Stimulated activated naive CD8-positive, alpha-beta T cell treated with anti-CD3 and anti-CD28 coated beads, Interleukin-15, Interleukin-2, amounts not matched to agents 100 ng/mL and 50 ng/mL, for 24 hours (primary cell): ENCODE measurements around the gene SMCO4.

Source experiments
- H3K27ac Mint-ChIP-seq: one replicate; pipeline ENCODE4 v1.8.0; 2021; ENCODE audit warnings: mild to moderate bottlenecking, mixed read lengths
- H3K27me3 Mint-ChIP-seq: one replicate; pipeline ENCODE4 v1.8.0; 2021; ENCODE audit warnings: mixed read lengths
- H3K36me3 Mint-ChIP-seq: one replicate; pipeline ENCODE4 v1.8.0; 2021; ENCODE audit warnings: low read depth, mixed read lengths
- H3K4me1 Mint-ChIP-seq: one replicate; pipeline ENCODE4 v1.8.0; 2021; ENCODE audit warnings: low read depth, mixed read lengths
- H3K4me3 Mint-ChIP-seq: one replicate; pipeline ENCODE4 v1.8.0; 2021; ENCODE audit warnings: mild to moderate bottlenecking, mixed read lengths
- H3K9me3 Mint-ChIP-seq: one replicate; pipeline ENCODE4 v1.8.0; 2021; ENCODE audit warnings: mixed read lengths

SMCO4 gene

DNA sequence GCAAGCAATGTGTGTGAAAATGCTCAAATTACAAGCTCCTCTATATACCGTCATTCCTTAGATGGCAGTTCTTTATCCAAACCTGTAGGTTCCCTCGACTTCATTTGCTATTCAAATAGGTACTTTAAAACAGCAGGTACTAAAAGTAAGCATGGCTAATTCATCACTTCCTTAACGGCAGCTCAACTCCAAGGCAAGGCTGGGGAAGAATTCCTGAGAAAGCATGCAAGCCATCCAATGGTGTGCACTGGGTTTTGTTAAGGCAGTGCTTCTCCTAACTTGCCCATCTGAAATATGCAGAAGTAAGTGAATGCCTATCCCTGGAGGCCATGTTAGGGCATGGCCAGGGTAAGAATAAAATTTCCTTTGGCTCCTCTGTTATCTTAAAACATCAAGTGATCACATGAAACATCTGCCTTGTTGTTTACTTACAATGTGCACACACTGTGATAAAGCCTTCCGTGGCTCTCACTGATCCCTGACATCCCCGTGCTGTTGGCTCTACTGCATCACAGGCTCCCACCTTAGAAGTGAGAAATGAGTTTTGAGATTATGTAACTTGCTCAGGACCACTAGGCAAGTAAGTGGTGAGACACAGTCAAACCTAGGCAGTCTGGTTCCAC lies 52.1 kb downstream of the SMCO4 start:
- H3K4me3 Mint-ChIP-seq = no peak overlapping the region
- H3K27ac Mint-ChIP-seq = no peak overlapping the region
- no peaks in the 10 kb centered on the region for H3K4me1 Mint-ChIP-seq
- H3K9me3 Mint-ChIP-seq = no peaks in the 10 kb centered on the region
- no peaks in the 10 kb centered on the region for H3K36me3 Mint-ChIP-seq
- H3K27me3 Mint-ChIP-seq = no peaks in the 10 kb centered on the region

DNA sequence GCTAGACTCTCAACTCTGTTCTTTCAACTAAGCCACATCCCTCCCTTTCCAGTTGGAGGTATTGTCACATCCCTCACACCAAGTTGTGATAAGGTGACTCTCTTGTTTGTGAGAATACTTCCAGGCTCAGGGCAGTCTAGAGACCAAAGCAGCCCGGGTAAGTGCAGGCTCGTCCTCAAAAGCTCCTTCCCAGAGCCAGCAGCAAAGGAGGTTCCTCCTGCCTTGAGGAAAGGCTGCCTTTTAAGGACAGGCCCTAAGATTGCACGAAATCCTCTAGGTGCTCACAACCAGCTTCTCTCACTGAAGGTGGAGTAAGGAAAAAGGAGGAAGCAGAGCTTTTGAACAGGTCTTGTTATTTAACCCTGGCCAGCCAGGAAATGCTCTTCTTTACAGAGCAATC lies 53.4 kb downstream of the SMCO4 start:
- Mint-ChIP-seq H3K27ac (no peak overlapping the region), H3K27me3 (no peaks in the 10 kb centered on the region), H3K4me3 (no peak overlapping the region), H3K36me3 (no peaks in the 10 kb centered on the region), H3K9me3 (no peaks in the 10 kb centered on the region), H3K4me1 (no peaks in the 10 kb centered on the region)

DNA sequence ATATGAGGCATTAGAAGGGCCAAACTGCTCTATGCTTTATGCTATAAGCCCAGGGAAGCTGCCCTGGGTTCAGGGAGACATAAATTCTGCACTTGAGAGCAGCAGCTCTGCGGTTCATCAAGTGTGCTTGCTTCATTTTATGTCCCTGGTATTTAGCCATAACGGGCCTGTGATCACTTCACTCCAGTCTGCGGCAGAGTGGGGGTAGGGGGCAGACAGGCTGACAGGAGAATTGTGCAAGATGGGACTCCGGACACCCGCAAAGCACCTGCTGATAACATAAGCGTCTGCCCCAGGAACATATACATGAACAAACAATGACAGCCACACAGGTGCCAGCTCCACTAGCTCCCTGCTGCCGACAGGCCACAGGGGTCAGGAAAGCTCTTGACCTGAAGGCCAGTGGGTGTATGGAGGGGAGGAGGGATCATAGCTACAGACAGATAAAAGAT lies 56.1 kb downstream of the SMCO4 start:
- no peaks in the 10 kb centered on the region for H3K36me3 Mint-ChIP-seq
- no peaks in the 10 kb centered on the region for H3K9me3 Mint-ChIP-seq
- no peaks in the 10 kb centered on the region for H3K27me3 Mint-ChIP-seq
- H3K4me1 Mint-ChIP-seq = no peaks in the 10 kb centered on the region
- no peak overlapping the region for H3K27ac Mint-ChIP-seq
- H3K4me3 Mint-ChIP-seq = no peak overlapping the region

DNA sequence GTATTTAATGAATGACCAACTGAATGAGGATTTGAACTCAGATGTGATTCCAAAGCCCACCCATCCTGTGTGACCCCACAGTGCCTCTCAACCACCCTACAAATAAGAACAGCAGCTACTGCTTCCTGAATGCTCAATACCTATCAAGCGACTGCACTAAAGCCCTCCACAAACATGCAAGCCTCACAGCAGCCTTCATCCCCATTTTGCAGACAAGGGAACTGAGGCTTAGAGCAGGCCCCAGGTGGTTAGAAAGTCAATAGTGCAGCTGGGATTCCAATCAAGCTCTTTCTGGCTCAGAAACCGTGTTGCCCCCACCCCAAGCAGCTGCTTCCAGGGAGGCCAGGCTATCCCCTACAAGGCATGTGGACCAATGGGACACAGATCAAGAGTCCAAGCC lies 57.2 kb downstream of the SMCO4 start:
- H3K36me3 Mint-ChIP-seq = no peaks in the 10 kb centered on the region
- no peaks in the 10 kb centered on the region for H3K9me3 Mint-ChIP-seq
- no peak overlapping the region for H3K27ac Mint-ChIP-seq
- no peak overlapping the region for H3K4me3 Mint-ChIP-seq
- no peaks in the 10 kb centered on the region for H3K4me1 Mint-ChIP-seq
- H3K27me3 Mint-ChIP-seq = no peaks in the 10 kb centered on the region

DNA sequence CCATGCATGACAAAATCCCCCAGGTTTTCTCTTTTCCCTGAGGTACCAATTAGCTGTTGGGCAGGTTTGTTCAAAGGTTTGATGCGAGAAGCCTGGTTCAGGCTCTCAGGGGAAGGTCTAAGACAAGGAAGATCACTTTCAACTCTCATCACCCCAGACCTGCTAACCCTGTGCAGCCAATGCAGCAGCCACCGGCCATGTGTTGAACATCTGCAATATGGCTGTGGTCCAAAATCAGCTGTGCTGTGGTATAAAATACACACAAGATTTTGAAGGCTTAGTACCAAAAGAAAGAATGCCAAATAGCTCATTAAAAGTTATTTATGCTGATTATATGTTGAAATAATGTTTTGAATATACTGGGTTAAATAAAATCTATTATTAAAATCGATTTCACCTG lies 58.5 kb downstream of the SMCO4 start:
- no peaks in the 10 kb centered on the region for H3K9me3 Mint-ChIP-seq
- H3K4me3 Mint-ChIP-seq = no peak overlapping the region
- H3K36me3 Mint-ChIP-seq = no peaks in the 10 kb centered on the region
- no peaks in the 10 kb centered on the region for H3K27me3 Mint-ChIP-seq
- H3K4me1 Mint-ChIP-seq = no peaks in the 10 kb centered on the region
- H3K27ac Mint-ChIP-seq = no peak overlapping the region

DNA sequence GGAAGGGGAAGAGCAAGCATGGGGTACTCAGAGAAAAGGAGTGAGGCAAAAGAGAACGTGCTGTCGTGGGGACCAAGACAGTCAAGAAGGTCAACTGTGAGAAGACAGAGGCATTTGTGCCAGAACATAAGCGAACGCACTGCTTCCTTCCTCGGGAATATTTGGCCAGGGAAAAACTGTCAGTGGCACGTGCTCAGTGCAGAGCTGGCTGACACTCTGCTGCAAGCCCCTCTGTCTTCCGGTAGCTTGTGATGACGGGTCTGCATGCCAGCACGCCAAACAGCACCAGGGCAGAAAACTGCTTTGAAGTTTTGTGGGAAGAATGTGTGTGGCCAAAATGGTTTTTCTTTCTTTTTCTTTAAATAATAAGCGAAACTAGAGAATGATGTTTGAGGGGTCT lies 60.6 kb downstream of the SMCO4 start:
- no peak overlapping the region for H3K27ac Mint-ChIP-seq
- no peaks in the 10 kb centered on the region for H3K4me1 Mint-ChIP-seq
- H3K36me3 Mint-ChIP-seq = no peaks in the 10 kb centered on the region
- no peaks in the 10 kb centered on the region for H3K9me3 Mint-ChIP-seq
- no peak overlapping the region for H3K4me3 Mint-ChIP-seq
- no peaks in the 10 kb centered on the region for H3K27me3 Mint-ChIP-seq

DNA sequence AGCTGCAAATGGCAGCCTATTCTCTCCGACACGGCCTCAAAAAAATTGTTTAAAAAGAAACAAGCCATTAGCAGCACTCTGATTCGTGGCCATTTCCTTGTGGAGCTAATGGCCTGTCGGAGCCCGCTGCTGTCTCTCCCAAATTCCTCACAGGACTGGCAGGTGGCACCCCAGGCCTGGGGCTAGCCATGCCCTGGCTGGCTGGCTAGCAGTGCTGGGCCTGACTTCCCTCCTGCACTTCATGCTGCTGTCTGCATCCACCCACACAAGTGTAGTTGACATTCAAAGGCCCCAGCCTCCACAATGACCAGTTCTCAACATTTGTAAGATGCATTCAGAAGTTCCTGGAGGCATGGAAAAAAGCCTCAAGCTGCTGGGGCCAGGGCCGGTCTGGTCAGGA lies 61.5 kb downstream of the SMCO4 start:
- no peaks in the 10 kb centered on the region for H3K36me3 Mint-ChIP-seq
- H3K4me1 Mint-ChIP-seq = no peaks in the 10 kb centered on the region
- no peaks in the 10 kb centered on the region for H3K27me3 Mint-ChIP-seq
- no peaks in the 10 kb centered on the region for H3K9me3 Mint-ChIP-seq
- no peak overlapping the region for H3K4me3 Mint-ChIP-seq
- H3K27ac Mint-ChIP-seq = no peak overlapping the region

DNA sequence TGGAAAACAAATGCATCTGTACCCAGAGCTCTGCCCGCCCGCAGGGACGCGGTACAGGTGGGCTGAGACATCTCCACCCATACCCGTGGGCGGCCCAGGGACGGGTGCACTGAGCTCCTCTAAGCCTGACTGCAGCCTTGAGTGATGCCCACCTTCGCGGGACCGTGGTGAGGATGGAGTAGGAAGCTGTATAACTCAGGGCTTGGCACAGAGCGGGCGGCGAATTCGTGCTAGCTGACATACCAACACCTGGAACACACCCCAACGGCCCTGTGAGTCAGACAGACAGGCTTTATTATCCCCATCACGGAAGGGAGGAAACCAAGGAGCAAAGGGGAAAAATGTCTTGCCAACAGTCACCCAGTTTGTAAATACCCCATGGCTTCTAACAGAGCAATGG lies 61.9 kb downstream of the SMCO4 start:
- H3K27me3 Mint-ChIP-seq = no peaks in the 10 kb centered on the region
- no peaks in the 10 kb centered on the region for H3K4me1 Mint-ChIP-seq
- no peak overlapping the region for H3K4me3 Mint-ChIP-seq
- no peak overlapping the region for H3K27ac Mint-ChIP-seq
- no peaks in the 10 kb centered on the region for H3K9me3 Mint-ChIP-seq
- no peaks in the 10 kb centered on the region for H3K36me3 Mint-ChIP-seq

DNA sequence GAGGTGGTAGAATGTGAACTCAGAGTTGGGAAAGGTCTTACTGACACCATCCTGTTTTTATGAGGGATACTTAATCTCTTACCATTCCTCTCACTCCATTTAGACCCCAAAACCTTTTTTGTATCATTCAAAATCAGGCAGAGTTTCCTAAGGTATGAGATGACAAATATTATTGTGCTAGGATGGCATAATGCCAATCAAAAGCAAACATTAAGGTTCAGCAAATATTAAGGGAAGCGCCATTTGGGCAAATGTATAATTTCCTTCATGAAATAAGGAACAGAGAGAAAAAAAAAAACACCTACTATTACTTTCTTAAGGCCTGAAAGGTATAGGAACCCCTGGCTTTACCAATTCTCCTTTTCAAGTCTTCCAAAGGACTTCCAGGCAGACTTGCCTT lies 62.4 kb downstream of the SMCO4 start:
- Mint-ChIP-seq H3K9me3 (no peaks in the 10 kb centered on the region), H3K4me1 (no peaks in the 10 kb centered on the region), H3K4me3 (no peak overlapping the region), H3K27ac (no peak overlapping the region), H3K27me3 (no peaks in the 10 kb centered on the region), H3K36me3 (no peaks in the 10 kb centered on the region)

DNA sequence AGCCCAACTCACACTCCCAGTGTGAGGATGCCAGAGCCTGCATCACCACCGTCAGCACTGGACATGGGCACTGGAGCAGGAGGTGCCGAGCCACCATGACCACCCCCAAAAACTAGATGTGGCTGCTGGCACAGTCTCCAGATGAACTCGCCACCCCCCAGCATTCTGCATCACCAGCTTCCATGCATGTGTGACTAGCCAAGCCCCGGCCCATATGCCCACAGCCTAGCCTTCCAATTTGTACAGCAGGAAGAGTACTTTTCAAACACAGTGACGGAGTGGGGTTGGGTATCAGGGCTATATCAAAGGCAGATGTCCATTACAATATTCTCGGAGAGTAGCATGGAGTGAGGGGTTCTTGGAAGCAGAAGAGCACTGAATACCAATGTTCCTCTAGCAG lies 62.9 kb downstream of the SMCO4 start:
- Mint-ChIP-seq H3K36me3 (no peaks in the 10 kb centered on the region), H3K4me3 (no peak overlapping the region), H3K27me3 (no peaks in the 10 kb centered on the region), H3K9me3 (no peaks in the 10 kb centered on the region), H3K4me1 (no peaks in the 10 kb centered on the region), H3K27ac (no peak overlapping the region)

DNA sequence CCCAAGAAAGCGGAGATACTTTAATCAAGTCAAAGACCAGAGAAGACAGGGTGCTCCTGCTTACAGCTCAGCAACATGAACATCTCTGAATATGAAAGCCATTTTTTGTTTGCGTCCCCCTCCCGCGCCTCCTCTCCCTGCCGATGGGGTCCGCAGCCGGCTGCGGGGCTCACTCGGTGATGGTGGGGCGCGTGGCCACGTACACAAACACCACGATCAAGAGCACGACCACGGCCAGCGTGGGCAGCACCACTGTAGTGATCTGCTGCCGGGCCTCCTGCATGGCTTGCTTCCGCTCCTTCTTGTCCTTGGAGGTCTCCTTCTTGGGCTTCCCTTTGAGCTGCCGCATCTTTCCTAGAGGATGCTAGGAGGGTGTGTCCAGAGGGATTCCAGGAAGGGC lies 64.3 kb downstream of the SMCO4 start:
- Mint-ChIP-seq H3K9me3 (no peaks in the 10 kb centered on the region), H3K27me3 (no peaks in the 10 kb centered on the region), H3K4me1 (no peaks in the 10 kb centered on the region), H3K36me3 (no peaks in the 10 kb centered on the region), H3K4me3 (no peak overlapping the region), H3K27ac (no peak overlapping the region)

DNA sequence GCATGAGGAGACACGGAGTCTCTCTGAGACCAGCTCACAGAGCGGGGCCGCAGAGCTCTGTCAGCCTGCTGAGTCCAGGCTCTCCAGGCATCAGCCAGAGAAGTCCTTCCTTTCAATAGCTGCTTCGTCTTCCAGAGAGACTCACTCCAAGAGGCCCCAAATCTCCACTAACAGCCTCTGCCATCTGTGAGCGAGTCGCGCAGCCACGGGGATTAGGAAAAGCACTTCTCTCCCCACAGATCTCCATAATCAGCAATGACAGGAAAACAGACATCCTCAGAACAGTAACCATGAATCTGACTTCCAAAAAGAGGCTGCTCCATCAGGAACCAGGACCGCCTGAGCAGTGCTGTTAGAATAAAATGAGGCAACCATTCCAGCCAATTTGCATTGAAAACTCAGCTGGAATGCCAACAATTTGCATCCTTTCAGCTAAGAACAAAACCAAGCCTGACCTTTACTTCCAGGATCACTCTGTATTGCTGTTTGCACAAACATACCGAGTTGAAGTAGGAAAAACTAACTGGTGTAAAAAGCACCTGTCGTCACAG lies 65.4 kb downstream of the SMCO4 start:
- H3K9me3 Mint-ChIP-seq = no peaks in the 10 kb centered on the region
- H3K4me1 Mint-ChIP-seq = no peaks in the 10 kb centered on the region
- H3K27me3 Mint-ChIP-seq = no peaks in the 10 kb centered on the region
- H3K36me3 Mint-ChIP-seq = no peaks in the 10 kb centered on the region
- H3K27ac Mint-ChIP-seq = no peak overlapping the region
- H3K4me3 Mint-ChIP-seq = no peak overlapping the region

DNA sequence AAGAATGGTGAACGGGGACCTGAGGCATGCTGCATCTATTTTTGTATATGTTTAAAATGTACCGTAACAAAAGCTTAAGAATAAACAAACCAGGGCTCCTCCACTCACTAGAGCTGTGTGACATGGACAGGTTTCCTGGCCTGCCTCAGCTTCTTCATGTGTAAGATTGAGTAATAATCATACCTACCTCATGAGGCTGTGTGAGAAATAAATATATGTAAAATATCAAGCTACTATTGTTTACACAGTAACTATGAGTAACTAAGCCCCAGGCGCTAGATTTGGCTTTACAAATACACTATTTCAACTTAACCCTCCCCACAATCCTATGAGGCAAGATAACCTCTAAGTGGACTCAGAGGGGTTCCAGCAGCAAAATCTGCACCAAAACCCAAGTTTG lies 66.4 kb downstream of the SMCO4 start:
- no peak overlapping the region for H3K4me3 Mint-ChIP-seq
- no peaks in the 10 kb centered on the region for H3K36me3 Mint-ChIP-seq
- no peaks in the 10 kb centered on the region for H3K9me3 Mint-ChIP-seq
- H3K4me1 Mint-ChIP-seq = no peaks in the 10 kb centered on the region
- no peak overlapping the region for H3K27ac Mint-ChIP-seq
- no peaks in the 10 kb centered on the region for H3K27me3 Mint-ChIP-seq

DNA sequence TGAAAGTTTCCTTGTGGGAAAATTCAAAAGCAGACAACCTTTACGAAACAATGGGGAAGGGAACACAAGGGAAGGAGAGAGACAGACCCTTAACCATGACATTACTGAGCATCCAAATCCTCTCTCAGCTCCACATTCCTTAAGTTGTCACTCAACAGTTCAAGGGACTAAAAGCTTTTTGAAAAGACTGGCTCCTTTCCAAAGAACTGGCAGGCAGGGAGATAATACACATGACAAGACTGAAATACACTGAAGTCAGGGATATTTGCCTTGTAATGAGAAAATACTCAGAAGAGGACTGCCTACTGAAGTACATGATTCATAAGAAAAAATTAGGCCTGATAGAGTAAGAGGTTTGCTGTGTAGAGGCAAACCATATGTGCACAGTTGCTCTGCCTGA lies 69.1 kb downstream of the SMCO4 start:
- no peak overlapping the region for H3K27ac Mint-ChIP-seq
- no peak overlapping the region for H3K4me3 Mint-ChIP-seq
- H3K9me3 Mint-ChIP-seq = no peaks in the 10 kb centered on the region
- H3K4me1 Mint-ChIP-seq = no peaks in the 10 kb centered on the region
- no peaks in the 10 kb centered on the region for H3K27me3 Mint-ChIP-seq
- H3K36me3 Mint-ChIP-seq = no peaks in the 10 kb centered on the region

DNA sequence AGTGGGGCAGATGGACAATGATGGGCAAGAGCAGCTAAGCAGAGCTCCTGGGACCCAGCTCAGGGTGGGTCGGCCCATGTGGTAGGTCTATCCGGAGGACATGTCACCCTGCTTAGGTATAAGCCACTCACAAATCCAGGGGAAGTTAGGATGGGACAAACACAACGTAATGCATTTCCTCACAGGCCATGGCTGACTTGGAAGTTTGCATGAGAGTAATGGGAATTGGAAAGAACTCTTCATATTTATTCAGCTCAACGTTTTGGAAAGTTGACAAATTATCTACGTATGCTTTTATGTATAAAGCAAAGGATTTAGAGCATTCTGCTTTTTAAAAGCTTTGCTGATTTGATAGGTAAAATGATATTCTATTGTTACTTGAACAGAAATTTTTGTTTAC lies 74.9 kb downstream of the SMCO4 start:
- Mint-ChIP-seq H3K4me1 (no peaks in the 10 kb centered on the region), H3K4me3 (no peak overlapping the region), H3K9me3 (no peaks in the 10 kb centered on the region), H3K27me3 (no peaks in the 10 kb centered on the region), H3K27ac (no peak overlapping the region), H3K36me3 (no peaks in the 10 kb centered on the region)

DNA sequence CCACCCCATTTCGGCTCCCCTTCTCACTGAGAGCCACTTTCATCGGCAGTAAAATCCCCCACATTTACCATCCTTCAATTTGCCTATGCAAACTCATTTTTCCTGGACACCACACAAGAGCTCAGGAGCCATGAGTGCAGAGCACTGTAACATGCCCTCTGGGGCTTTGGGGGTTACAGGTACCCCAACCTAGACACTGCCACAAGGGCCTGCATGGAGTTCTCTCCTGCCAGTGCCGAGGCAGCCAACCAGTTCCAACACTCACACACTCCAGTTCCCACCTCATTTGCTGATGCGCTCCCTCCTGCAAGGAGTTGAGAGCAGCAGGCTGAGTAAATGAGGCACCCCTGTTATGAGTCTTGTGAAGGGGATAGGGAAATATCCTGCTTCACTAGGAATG lies 76.1 kb downstream of the SMCO4 start:
- H3K27me3 Mint-ChIP-seq = no peaks in the 10 kb centered on the region
- no peak overlapping the region for H3K27ac Mint-ChIP-seq
- no peak overlapping the region for H3K4me3 Mint-ChIP-seq
- no peaks in the 10 kb centered on the region for H3K36me3 Mint-ChIP-seq
- H3K4me1 Mint-ChIP-seq = no peaks in the 10 kb centered on the region
- no peaks in the 10 kb centered on the region for H3K9me3 Mint-ChIP-seq
